Uterus (tissue), 2 donors: ENCODE data around the gene DAP.

Experiments used
- POLR2A ChIP-seq, 2 donors: fragments of 450-650 bp; IDR thresholded peaks; one replicate each; pipeline ENCODE4 v1.6.1; 2016; ENCODE audit warnings: antibody characterized with exemption in 2 of 2, mild to moderate bottlenecking in 1 of 2, moderate library complexity in 1 of 2
- TF ChIP-seq, protein P1 (sequence below), 4 experiments: fragments of 200-600 bp in 2 of 4; fragments of 450-650 bp in 2 of 4; sonication (generic) in 2 of 4; IDR thresholded peaks; one replicate each; pipeline ENCODE4 v1.5.1; 2016 to 2019; ENCODE audit warnings: antibody characterized with exemption in 4 of 4, mild to moderate bottlenecking in 2 of 4, moderate library complexity in 1 of 4

GRCh38 chr5:10761185-10761932 lies at the start of gene DAP:
- peak; percentile 79 to 94 for TF ChIP-seq POLR2A (IDR thresholded peaks at IDR 0.05)
- TF ChIP-seq, protein P1, sequence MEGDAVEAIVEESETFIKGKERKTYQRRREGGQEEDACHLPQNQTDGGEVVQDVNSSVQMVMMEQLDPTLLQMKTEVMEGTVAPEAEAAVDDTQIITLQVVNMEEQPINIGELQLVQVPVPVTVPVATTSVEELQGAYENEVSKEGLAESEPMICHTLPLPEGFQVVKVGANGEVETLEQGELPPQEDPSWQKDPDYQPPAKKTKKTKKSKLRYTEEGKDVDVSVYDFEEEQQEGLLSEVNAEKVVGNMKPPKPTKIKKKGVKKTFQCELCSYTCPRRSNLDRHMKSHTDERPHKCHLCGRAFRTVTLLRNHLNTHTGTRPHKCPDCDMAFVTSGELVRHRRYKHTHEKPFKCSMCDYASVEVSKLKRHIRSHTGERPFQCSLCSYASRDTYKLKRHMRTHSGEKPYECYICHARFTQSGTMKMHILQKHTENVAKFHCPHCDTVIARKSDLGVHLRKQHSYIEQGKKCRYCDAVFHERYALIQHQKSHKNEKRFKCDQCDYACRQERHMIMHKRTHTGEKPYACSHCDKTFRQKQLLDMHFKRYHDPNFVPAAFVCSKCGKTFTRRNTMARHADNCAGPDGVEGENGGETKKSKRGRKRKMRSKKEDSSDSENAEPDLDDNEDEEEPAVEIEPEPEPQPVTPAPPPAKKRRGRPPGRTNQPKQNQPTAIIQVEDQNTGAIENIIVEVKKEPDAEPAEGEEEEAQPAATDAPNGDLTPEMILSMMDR (IDR thresholded peaks at IDR 0.05), result no peak
